Activated CD8-positive, alpha-beta memory T cell treated with anti-CD3 and anti-CD28 coated beads, Interleukin-2, amount 50 U/mL, for 24 hours (primary cell): Measurements from ENCODE around the gene GRID2.
"Not testable (repeated sequence)": the region's sequence is repeated elsewhere in the genome, so short reads cannot be mapped to it uniquely, and the experiment has no call there.

ENCODE experiments used
- DNase-seq: peaks from one replicate; pipeline ENCODE4 v3.0.0-alpha.2; 2020; ENCODE audit errors: extremely low read depth

GRID2 gene

GRCh38 chr4:92305148-92305877 is 1.5 kb downstream of the GRID2 start:
- DNase-seq, result no peak

GRCh38 chr4:92305878-92306520 is 2.2 kb downstream of the GRID2 start:
- DNase-seq, result no peak

- no peak for DNase-seq
Measured at GRCh38 chr4:92307181-92307580, 3.4 kb downstream of the GRID2 start.

GRCh38 chr4:92307866-92308265 is 4.1 kb downstream of the GRID2 start:
- no peak for DNase-seq

GRCh38 chr4:92317047-92317446 is 13.3 kb downstream of the GRID2 start:
- no peak for DNase-seq

GRCh38 chr4:92328095-92328494 is 24.3 kb downstream of the GRID2 start:
- DNase-seq, result no peak

- DNase-seq, result no peak
Measured at GRCh38 chr4:92333016-92333415, 29.2 kb downstream of the GRID2 start.

- no peak for DNase-seq
Measured at GRCh38 chr4:92334716-92335350, 31.1 kb downstream of the GRID2 start.

GRCh38 chr4:92339676-92340075 is 35.9 kb downstream of the GRID2 start:
- no peak for DNase-seq

GRCh38 chr4:92344216-92344615 is 40.5 kb downstream of the GRID2 start:
- DNase-seq, result no peak

- no peak for DNase-seq
Measured at GRCh38 chr4:92346289-92346688, 42.5 kb downstream of the GRID2 start.

GRCh38 chr4:92357966-92358365 is 54.2 kb downstream of the GRID2 start:
- no peak for DNase-seq

GRCh38 chr4:92359491-92359890 is 55.7 kb downstream of the GRID2 start:
- no peak for DNase-seq

- no peak for DNase-seq
Measured at GRCh38 chr4:92362028-92362427, 58.3 kb downstream of the GRID2 start.

- DNase-seq, result no peak
Measured at GRCh38 chr4:92368653-92369052, 64.9 kb downstream of the GRID2 start.

GRCh38 chr4:92381616-92382015 is 77.8 kb downstream of the GRID2 start:
- no peak for DNase-seq

GRCh38 chr4:92382128-92382527 is 78.4 kb downstream of the GRID2 start:
- no peak for DNase-seq

GRCh38 chr4:92387459-92388069 is 83.8 kb downstream of the GRID2 start:
- DNase-seq, result no peak

GRCh38 chr4:92399032-92399431 is 95.3 kb downstream of the GRID2 start:
- no peak for DNase-seq

- not testable (repeated sequence) for DNase-seq
Measured at GRCh38 chr4:92403525-92403924, 99.8 kb downstream of the GRID2 start.

- no peak for DNase-seq
Measured at GRCh38 chr4:92406488-92406887, 102.7 kb downstream of the GRID2 start.

GRCh38 chr4:92421920-92422319 is 118.2 kb downstream of the GRID2 start:
- DNase-seq, result no peak
